K562 (cell line): Measurements from ENCODE around the gene PLAAT1.

ENCODE experiments used
- CCNT2 ChIP-seq: IDR thresholded peaks from 2 replicates; pipeline ENCODE4 v1.6.1; 2011; ENCODE audit warnings: borderline replicate concordance, low read depth, mild to moderate bottlenecking, moderate library complexity, mixed read lengths, low read length; ENCODE audit not compliant: insufficient read length; ENCODE audit errors: extremely low read depth
- CTCF ChIP-seq, 3 experiments: IDR thresholded peaks in 2 of 3; conservative IDR thresholded peaks in 1 of 3; 2 replicates each; pipeline ENCODE4 v1.5.1; 2011 to 2012; ENCODE audit warnings: low read length in 3 of 3, mild to moderate bottlenecking in 3 of 3, control low read depth in 2 of 3, improper control_type of control experiment in 1 of 3, inconsistent platforms in 1 of 3, low read depth in 1 of 3, mixed read lengths in 1 of 3, moderate library complexity in 1 of 3; ENCODE audit not compliant: insufficient read depth in 2 of 3
- HIVEP1 ChIP-seq: fragments of 250-450 bp; sonication (Bioruptor Pico); IDR thresholded peaks from 2 replicates; pipeline ENCODE4 v1.4.0; 2020; ENCODE audit warnings: mild to moderate bottlenecking
- NFATC3 ChIP-seq: fragments of 450-650 bp; IDR thresholded peaks from 2 replicates; pipeline ENCODE4 v1.6.1; 2017; ENCODE audit warnings: mild to moderate bottlenecking
- NR3C1 ChIP-seq: sonication (generic); formaldehyde crosslinking; IDR thresholded peaks from 2 replicates; pipeline ENCODE4 v1.8.1; 2022; ENCODE audit warnings: missing genetic modification reagents
- RCOR1 ChIP-seq, 2 experiments: IDR thresholded peaks; 2 replicates each; pipeline ENCODE4 v1.6.1; 2012; ENCODE audit warnings: low read depth in 2 of 2, low read length in 2 of 2, borderline replicate concordance in 1 of 2, improper control_type of control experiment in 1 of 2
- TBP ChIP-seq: optimal IDR thresholded peaks from 2 replicates; pipeline ENCODE3; 2011; ENCODE audit warnings: low read depth, low read length, improper control_type of control experiment
- TFE3 ChIP-seq: fragments of 450-650 bp; formaldehyde crosslinking; IDR thresholded peaks from 2 replicates; pipeline ENCODE4 v1.4.0; 2020; ENCODE audit warnings: mild to moderate bottlenecking, mixed read lengths
- ZBTB1 ChIP-seq: sonication (generic); formaldehyde crosslinking; IDR thresholded peaks from 2 replicates; pipeline ENCODE4 v1.8.1; 2023; ENCODE audit warnings: missing genetic modification reagents, low read depth, mild to moderate bottlenecking, borderline replicate concordance
- ZBTB26 ChIP-seq: fragments of 450-650 bp; formaldehyde crosslinking; IDR thresholded peaks from 2 replicates; pipeline ENCODE4 v1.4.0; 2022; ENCODE audit warnings: missing genetic modification characterization
- ZKSCAN8 ChIP-seq: fragments of 200-800 bp; sonication (Bioruptor generic); IDR thresholded peaks from 2 replicates; pipeline ENCODE4 v1.6.1; 2016; ENCODE audit warnings: missing genetic modification characterization, missing compliant biosample characterization
- ZNF407 ChIP-seq: fragments of 450-650 bp; IDR thresholded peaks from 2 replicates; pipeline ENCODE4 v1.6.1; 2016; ENCODE audit warnings: low read depth
- ZZZ3 ChIP-seq: fragments of 450-650 bp; IDR thresholded peaks from 2 replicates; pipeline ENCODE4 v1.6.1; 2016; ENCODE audit warnings: antibody characterized with exemption, mild to moderate bottlenecking, moderate library complexity

- TF ChIP-seq TBP, result no peak
- no peak for TF ChIP-seq ZBTB1
- TF ChIP-seq NR3C1 (CRISPR knock-in tag), result no peak
- no peak for TF ChIP-seq TFE3 (CRISPR knock-in tag)
- TF ChIP-seq ZBTB26 (CRISPR knock-in tag), result no peak
- TF ChIP-seq NFATC3, result no peak
- TF ChIP-seq CCNT2, result no peak
- no peak for TF ChIP-seq ZNF407
- no peak for TF ChIP-seq ZKSCAN8 (CRISPR knock-in tag)
- no peak for TF ChIP-seq HIVEP1 (CRISPR knock-in tag)
- no peak for TF ChIP-seq ZZZ3
- no peak for TF ChIP-seq CTCF (IDR thresholded peaks at IDR 0.05 in 2 of 3, conservative IDR thresholded peaks at IDR 0.05 in 1 of 3; ENCODE audit: insufficient read depth in 2 of 3, low read depth in 1 of 3, low read length in 3 of 3)
- TF ChIP-seq RCOR1 (IDR thresholded peaks at IDR 0.05; ENCODE audit: borderline replicate concordance in 1 of 2, low read depth in 2 of 2, low read length in 2 of 2), result no peak
These were observed 51.4 kb downstream of the PLAAT1 start for GRCh38 chr3:193292386-193292785.
